Calu3 (cell line): Measurements from ENCODE around the gene CEMIP. TPM values are rescaled to one million over a fixed set of nuclear protein-coding genes. Genes with fewer than 3 reads are reported as not detected.

Source experiments
- BruUV-seq: library from RNA; stranded (reverse); fragments of 400-500 nt; replicated peaks from 2 replicates; lab custom pipeline; 2021; lab: Mats Ljungman, UMichigan
- CTCF ChIA-PET: fragments of 300-600 bp; sonication (Branson Sonifier 250); formaldehyde crosslinking; loops from one replicate; lab custom pipeline; 2022; ENCODE audit warnings: antibody characterized with exemption; lab: Charles Lee
- DNase-seq: peaks from one replicate; pipeline ENCODE4 v3.0.0; 2022
- H3K27ac Mint-ChIP-seq: one replicate; pipeline ENCODE4 v1.8.0; 2022; ENCODE audit warnings: mixed read lengths; ENCODE audit not compliant: unreplicated experiment
- H3K27me3 Mint-ChIP-seq: one replicate; pipeline ENCODE4 v1.8.0; 2022; ENCODE audit warnings: mixed read lengths; ENCODE audit not compliant: unreplicated experiment
- H3K36me3 Mint-ChIP-seq: one replicate; pipeline ENCODE4 v1.8.0; 2022; ENCODE audit warnings: mild to moderate bottlenecking, moderate library complexity, mixed read lengths; ENCODE audit not compliant: insufficient read depth, unreplicated experiment
- H3K4me1 Mint-ChIP-seq: one replicate; pipeline ENCODE4 v1.8.0; 2022; ENCODE audit warnings: mild to moderate bottlenecking, low read depth, mixed read lengths; ENCODE audit not compliant: unreplicated experiment
- H3K4me3 Mint-ChIP-seq: one replicate; pipeline ENCODE4 v1.8.0; 2022; ENCODE audit warnings: mild to moderate bottlenecking, low read depth, moderate library complexity, mixed read lengths; ENCODE audit not compliant: unreplicated experiment
- H3K9me3 Mint-ChIP-seq: one replicate; pipeline ENCODE4 v1.8.0; 2022; ENCODE audit warnings: low read depth, mixed read lengths; ENCODE audit not compliant: unreplicated experiment
- intact Hi-C: fragments of 100-400 bp; cut with micrococcal nuclease; formaldehyde crosslinking; loops from one replicate; pipeline ENCODE4 v1.10.0; 2022; ENCODE audit not compliant: unreplicated experiment
- total RNA-seq: library from RNA; stranded (reverse); gene quantifications from 2 replicates; pipeline ENCODE4 v1.2.3, GENCODE V29; 2022
- TF ChIP-seq, protein P1 (sequence below): fragments of 200-600 bp; IDR thresholded peaks from one replicate; pipeline ENCODE4 v1.8.0; 2022; ENCODE audit warnings: antibody characterized with exemption; ENCODE audit not compliant: unreplicated experiment

CEMIP gene
- total RNA-seq, 1 experiment from 2014 or later = 1.8 TPM

DNA sequence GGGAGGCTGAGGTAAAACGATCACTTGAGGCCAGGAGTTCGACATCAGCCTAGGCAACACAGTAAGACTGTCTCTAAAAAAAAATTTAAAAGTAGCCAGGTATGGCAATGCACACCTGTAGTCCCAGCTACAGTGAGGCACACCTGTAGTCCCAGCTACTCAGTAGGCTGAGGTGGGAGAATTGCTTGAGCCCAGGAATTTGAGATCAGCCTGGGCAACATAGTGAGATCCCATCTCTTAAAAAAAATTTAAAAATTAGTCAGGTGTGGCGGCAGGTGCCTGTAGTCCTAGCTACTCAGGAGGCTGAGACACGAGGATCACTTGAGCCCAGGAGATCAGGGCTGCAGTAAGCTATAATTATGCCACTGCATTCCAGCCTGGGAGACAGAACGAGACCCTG, 203.7 kb downstream of the CEMIP start:
- H3K36me3 Mint-ChIP-seq = peaks cover 25% of the 10 kb centered on the region
- no peak overlapping the region for H3K4me3 Mint-ChIP-seq
- no peaks in the 10 kb centered on the region for H3K27me3 Mint-ChIP-seq
- intact Hi-C loops = no loop called here
- TF ChIP-seq, protein P1, sequence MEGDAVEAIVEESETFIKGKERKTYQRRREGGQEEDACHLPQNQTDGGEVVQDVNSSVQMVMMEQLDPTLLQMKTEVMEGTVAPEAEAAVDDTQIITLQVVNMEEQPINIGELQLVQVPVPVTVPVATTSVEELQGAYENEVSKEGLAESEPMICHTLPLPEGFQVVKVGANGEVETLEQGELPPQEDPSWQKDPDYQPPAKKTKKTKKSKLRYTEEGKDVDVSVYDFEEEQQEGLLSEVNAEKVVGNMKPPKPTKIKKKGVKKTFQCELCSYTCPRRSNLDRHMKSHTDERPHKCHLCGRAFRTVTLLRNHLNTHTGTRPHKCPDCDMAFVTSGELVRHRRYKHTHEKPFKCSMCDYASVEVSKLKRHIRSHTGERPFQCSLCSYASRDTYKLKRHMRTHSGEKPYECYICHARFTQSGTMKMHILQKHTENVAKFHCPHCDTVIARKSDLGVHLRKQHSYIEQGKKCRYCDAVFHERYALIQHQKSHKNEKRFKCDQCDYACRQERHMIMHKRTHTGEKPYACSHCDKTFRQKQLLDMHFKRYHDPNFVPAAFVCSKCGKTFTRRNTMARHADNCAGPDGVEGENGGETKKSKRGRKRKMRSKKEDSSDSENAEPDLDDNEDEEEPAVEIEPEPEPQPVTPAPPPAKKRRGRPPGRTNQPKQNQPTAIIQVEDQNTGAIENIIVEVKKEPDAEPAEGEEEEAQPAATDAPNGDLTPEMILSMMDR = no peak
- CTCF ChIA-PET = interaction anchor here (0.6 kb wide), 1 partner anchor 14 kb away, joined by 4 read pairs; no protein-coding TSS in a partner anchor
- no TSS peak for BruUV-seq
- H3K4me1 Mint-ChIP-seq = peaks cover 43% of the 10 kb centered on the region
- peak overlapping the region; percentile 15 for H3K27ac Mint-ChIP-seq
- no peaks in the 10 kb centered on the region for H3K9me3 Mint-ChIP-seq
- no peak for DNase-seq

DNA sequence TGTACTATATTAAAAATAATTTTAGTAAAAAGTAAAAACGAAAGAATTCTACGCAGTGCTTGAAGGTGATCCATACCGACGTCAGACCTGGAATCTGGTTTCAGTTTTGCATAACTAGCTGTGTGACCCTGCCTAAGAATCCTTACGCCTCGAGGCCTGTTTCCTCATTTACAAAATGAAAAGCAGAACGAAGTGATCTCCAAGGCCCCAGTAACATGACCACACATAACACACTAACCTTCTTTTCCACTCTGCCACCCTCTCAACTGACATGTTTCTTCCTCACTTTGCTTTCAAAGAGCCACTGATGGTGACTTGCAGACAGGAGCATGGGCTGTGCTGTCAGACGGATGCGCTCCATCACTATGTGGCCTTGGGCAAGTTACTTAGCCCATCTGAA, 205.7 kb downstream of the CEMIP start:
- DNase-seq = no peak
- Mint-ChIP-seq H3K27ac (no peak overlapping the region), H3K4me1 (peaks cover 31% of the 10 kb centered on the region), H3K4me3 (no peak overlapping the region), H3K36me3 (peaks cover 27% of the 10 kb centered on the region), H3K9me3 (no peaks in the 10 kb centered on the region), H3K27me3 (no peaks in the 10 kb centered on the region)
- intact Hi-C loops = no loop called here
- CTCF ChIA-PET = no interaction called here
- no TSS peak for BruUV-seq
- TF ChIP-seq, protein P1 = no peak

DNA sequence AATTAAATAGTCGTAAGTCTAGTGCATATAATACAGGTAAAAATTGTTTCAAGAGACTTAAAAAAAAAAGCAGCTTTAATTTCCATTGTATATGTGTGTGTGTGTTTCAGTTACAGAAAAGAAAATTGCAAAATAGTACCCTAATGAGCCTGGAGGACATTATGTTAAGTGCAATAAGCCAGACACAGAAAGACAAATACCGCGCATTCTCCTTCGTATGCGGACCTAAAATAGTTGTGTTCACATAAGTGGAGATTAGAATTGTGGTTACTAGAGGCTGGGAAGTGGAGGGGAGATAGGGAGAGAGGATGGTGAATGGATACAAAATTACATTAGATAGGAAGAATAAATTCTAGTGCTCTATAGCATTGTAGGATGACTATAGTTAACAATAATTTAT, 206.8 kb downstream of the CEMIP start:
- DNase-seq = no peak
- peaks cover 29% of the 10 kb centered on the region for H3K4me1 Mint-ChIP-seq
- BruUV-seq = no TSS peak
- TF ChIP-seq, protein P1 = no peak
- CTCF ChIA-PET = interaction anchor here (0.6 to 1.2 kb wide), 2 partner anchors 9 to 1527 kb away, joined by 4 read pairs; no protein-coding TSS in a partner anchor
- no peaks in the 10 kb centered on the region for H3K27me3 Mint-ChIP-seq
- H3K9me3 Mint-ChIP-seq = no peaks in the 10 kb centered on the region
- H3K27ac Mint-ChIP-seq = no peak overlapping the region
- peaks cover 31% of the 10 kb centered on the region for H3K36me3 Mint-ChIP-seq
- no peak overlapping the region for H3K4me3 Mint-ChIP-seq
- intact Hi-C loops = no loop called here

DNA sequence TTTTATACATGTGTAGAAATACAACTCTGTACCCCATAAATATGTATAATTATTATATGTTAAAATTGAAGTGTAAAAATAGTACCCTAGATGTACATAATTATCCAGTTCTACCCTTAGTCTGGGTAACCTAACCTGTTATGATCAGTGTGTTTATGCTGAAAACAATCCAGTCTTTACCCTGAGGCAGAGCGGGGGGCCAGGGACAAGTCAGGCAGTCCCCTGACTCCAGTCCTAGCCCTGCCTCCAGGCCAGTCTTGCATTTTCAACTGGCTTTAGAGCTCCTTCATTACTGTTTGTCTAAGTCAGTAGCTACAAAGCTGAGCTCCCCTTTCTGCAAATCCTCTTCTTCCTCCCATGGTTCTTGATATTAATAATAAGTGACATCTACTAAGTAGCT, 207.3 kb downstream of the CEMIP start:
- CTCF ChIA-PET = interaction anchor here (1.2 kb wide), 1 partner anchor 9 kb away, joined by 4 read pairs; no protein-coding TSS in a partner anchor
- H3K27me3 Mint-ChIP-seq = no peaks in the 10 kb centered on the region
- TF ChIP-seq, protein P1 = no peak
- intact Hi-C loops = no loop called here
- peaks cover 31% of the 10 kb centered on the region for H3K36me3 Mint-ChIP-seq
- BruUV-seq = no TSS peak
- H3K9me3 Mint-ChIP-seq = no peaks in the 10 kb centered on the region
- H3K27ac Mint-ChIP-seq = no peak overlapping the region
- peaks cover 34% of the 10 kb centered on the region for H3K4me1 Mint-ChIP-seq
- DNase-seq = no peak
- H3K4me3 Mint-ChIP-seq = peak overlapping the region; percentile 1
